HL-60/S4 (cell line): ENCODE measurements around the gene HEY2.
"Not testable (repeated sequence)": the region's sequence is repeated elsewhere in the genome, so short reads cannot be mapped to it uniquely, and the experiment has no call there.

Experiments
- in situ Hi-C: fragments of 300-500 bp; cut with MboI; formaldehyde crosslinking; loops from 2 replicates; pipeline ENCODE4 v1.14.3; 2022; ENCODE audit warnings: low sequenced_read_pairs

HEY2 gene

GRCh38 chr6:125749173-125749864, at the start of gene HEY2:
HEY2 (plus strand) TSS chr6:125749632; CDS start chr6:125749777, 145 bp downstream.
- in situ Hi-C loops = no loop called here

- in situ Hi-C loops = no loop called here
Measured at GRCh38 chr6:125700581-125701353, 48.7 kb upstream of the HEY2 start.

GRCh38 chr6:125701354-125701668, 48.1 kb upstream of the HEY2 start:
- in situ Hi-C loops = no loop called here

- in situ Hi-C loops = not testable (repeated sequence)
Measured at GRCh38 chr6:125703882-125704281, 45.5 kb upstream of the HEY2 start.

- in situ Hi-C loops = no loop called here
Measured at GRCh38 chr6:125707615-125708243, 41.7 kb upstream of the HEY2 start.

- in situ Hi-C loops = no loop called here
Measured at GRCh38 chr6:125711013-125711675, 38.3 kb upstream of the HEY2 start.

- in situ Hi-C loops = no loop called here
Measured at GRCh38 chr6:125714441-125715090, 34.9 kb upstream of the HEY2 start.

- in situ Hi-C loops = no loop called here
Measured at GRCh38 chr6:125717120-125717731, 32.2 kb upstream of the HEY2 start.

GRCh38 chr6:125718109-125718508, 31.3 kb upstream of the HEY2 start:
- in situ Hi-C loops = no loop called here

GRCh38 chr6:125722886-125723285, 26.5 kb upstream of the HEY2 start:
- in situ Hi-C loops = no loop called here

- in situ Hi-C loops = no loop called here
Measured at GRCh38 chr6:125727216-125727615, 22.2 kb upstream of the HEY2 start.

GRCh38 chr6:125728739-125729138, 20.7 kb upstream of the HEY2 start:
- in situ Hi-C loops = no loop called here

GRCh38 chr6:125729983-125730382, 19.4 kb upstream of the HEY2 start:
- in situ Hi-C loops = no loop called here

GRCh38 chr6:125732398-125732797, 17.0 kb upstream of the HEY2 start:
- in situ Hi-C loops = no loop called here

- in situ Hi-C loops = no loop called here
Measured at GRCh38 chr6:125733516-125734300, 15.7 kb upstream of the HEY2 start.

GRCh38 chr6:125738276-125738675, 11.2 kb upstream of the HEY2 start:
- in situ Hi-C loops = no loop called here

- in situ Hi-C loops = no loop called here
Measured at GRCh38 chr6:125739364-125739763, 10.1 kb upstream of the HEY2 start.

- in situ Hi-C loops = no loop called here
Measured at GRCh38 chr6:125741336-125741735, 8.1 kb upstream of the HEY2 start.

- in situ Hi-C loops = no loop called here
Measured at GRCh38 chr6:125742024-125742423, 7.4 kb upstream of the HEY2 start.
